ENCODE data around the gene KCNJ10.

KCNJ10 gene

DNA sequence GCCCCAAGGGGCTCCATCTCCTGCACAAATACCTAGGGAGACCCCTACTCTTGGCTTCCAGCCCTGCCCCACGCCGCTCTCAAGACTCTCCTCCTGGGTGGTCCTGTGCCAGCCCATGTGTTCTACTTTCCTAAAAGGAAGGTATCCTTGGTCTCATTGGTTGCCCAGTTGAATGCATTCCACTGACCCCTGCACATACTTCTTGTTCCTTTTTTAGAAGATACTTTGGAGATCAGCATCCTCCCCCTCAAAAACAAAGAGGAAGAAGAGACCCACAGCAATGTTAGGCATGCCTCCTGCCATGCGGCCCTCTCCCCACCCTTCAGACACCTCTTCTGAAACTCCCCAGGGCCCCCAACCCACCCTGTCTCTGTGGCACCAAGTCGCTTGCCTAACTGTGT is 120.0 kb downstream of the KCNJ10 start:
- Histone ChIP-seq H2AFZ (ENCODE audit: low read depth, low read length, severe bottlenecking) (no peak overlapping the region), H3K9me3 (ENCODE audit: insufficient read depth, low read length) (no peaks in the 10 kb centered on the region), H3K4me2 (ENCODE audit: low read depth, low read length, poor library complexity, severe bottlenecking) (no peak overlapping the region), H3K9ac (ENCODE audit: low read length) (no peak overlapping the region), H3K36me3 (ENCODE audit: low read length) (no peaks in the 10 kb centered on the region), H3K9me2 (replicated peaks; ENCODE audit: insufficient read depth, low read length) (no peaks in the 10 kb centered on the region), H4K20me1 (ENCODE audit: low read depth, low read length) (no peaks in the 10 kb centered on the region), H3K4me3 (ENCODE audit: insufficient read depth, low read length, poor library complexity, severe bottlenecking) (no peak overlapping the region), H3K27me3 (ENCODE audit: low read length) (no peaks in the 10 kb centered on the region), H3K27ac (ENCODE audit: low read depth, low read length) (no peak overlapping the region), H3F3A (ENCODE audit: insufficient read depth) (no peaks in the 10 kb centered on the region), H3K79me2 (ENCODE audit: insufficient read depth, low read length) (no peaks in the 10 kb centered on the region)
- TF ChIP-seq, protein P1, sequence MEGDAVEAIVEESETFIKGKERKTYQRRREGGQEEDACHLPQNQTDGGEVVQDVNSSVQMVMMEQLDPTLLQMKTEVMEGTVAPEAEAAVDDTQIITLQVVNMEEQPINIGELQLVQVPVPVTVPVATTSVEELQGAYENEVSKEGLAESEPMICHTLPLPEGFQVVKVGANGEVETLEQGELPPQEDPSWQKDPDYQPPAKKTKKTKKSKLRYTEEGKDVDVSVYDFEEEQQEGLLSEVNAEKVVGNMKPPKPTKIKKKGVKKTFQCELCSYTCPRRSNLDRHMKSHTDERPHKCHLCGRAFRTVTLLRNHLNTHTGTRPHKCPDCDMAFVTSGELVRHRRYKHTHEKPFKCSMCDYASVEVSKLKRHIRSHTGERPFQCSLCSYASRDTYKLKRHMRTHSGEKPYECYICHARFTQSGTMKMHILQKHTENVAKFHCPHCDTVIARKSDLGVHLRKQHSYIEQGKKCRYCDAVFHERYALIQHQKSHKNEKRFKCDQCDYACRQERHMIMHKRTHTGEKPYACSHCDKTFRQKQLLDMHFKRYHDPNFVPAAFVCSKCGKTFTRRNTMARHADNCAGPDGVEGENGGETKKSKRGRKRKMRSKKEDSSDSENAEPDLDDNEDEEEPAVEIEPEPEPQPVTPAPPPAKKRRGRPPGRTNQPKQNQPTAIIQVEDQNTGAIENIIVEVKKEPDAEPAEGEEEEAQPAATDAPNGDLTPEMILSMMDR (IDR thresholded peaks at IDR 0.05; ENCODE audit: insufficient read depth, low read length, poor library complexity, severe bottlenecking): no peak
- no peak for TF ChIP-seq EZH2phosphoT487 (conservative IDR thresholded peaks at IDR 0.05; ENCODE audit: low read length)

DNA sequence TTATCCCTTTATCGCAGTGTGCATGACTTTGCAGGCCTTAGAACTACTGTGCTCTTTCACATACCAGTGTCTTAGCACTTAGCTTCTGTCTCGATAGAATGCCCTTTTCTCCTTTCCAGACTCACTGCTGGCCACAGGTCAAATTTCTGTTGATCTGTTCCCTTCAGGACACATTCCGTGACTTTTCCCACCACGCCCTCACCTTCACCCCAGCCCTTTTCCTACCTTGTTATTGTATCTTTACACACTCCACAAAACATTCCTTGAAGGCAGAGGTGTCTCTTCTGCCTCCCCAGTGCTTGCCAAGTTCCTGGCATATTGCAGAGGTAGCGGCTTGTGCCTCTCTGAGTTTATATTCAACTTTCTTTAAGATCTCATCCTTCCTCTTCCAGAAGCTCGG is 120.8 kb downstream of the KCNJ10 start:
- no peak overlapping the region for H3K4me2 ChIP-seq (ENCODE audit: low read depth, low read length, poor library complexity, severe bottlenecking)
- no peak overlapping the region for H3K4me3 ChIP-seq (ENCODE audit: insufficient read depth, low read length, poor library complexity, severe bottlenecking)
- TF ChIP-seq, protein P1 (IDR thresholded peaks at IDR 0.05; ENCODE audit: insufficient read depth, low read length, poor library complexity, severe bottlenecking): no peak
- no peak overlapping the region for H3K27ac ChIP-seq (ENCODE audit: low read depth, low read length)
- no peaks in the 10 kb centered on the region for H3K36me3 ChIP-seq (ENCODE audit: low read length)
- H3F3A ChIP-seq (ENCODE audit: insufficient read depth): no peaks in the 10 kb centered on the region
- H3K27me3 ChIP-seq (ENCODE audit: low read length): no peaks in the 10 kb centered on the region
- H3K79me2 ChIP-seq (ENCODE audit: insufficient read depth, low read length): no peaks in the 10 kb centered on the region
- H4K20me1 ChIP-seq (ENCODE audit: low read depth, low read length): no peaks in the 10 kb centered on the region
- no peak overlapping the region for H3K9ac ChIP-seq (ENCODE audit: low read length)
- no peak overlapping the region for H2AFZ ChIP-seq (ENCODE audit: low read depth, low read length, severe bottlenecking)
- no peaks in the 10 kb centered on the region for H3K9me3 ChIP-seq (ENCODE audit: insufficient read depth, low read length)
- no peaks in the 10 kb centered on the region for H3K9me2 ChIP-seq (replicated peaks; ENCODE audit: insufficient read depth, low read length)
